Activated CD8-positive, alpha-beta T cell treated with anti-CD3 and anti-CD28 coated beads, Interleukin-2, amount 10 ng/mL, durations not matched to agents 7 days and 5 days (primary cell): ENCODE results near the gene SOX5. TPM values are rescaled to one million over a fixed set of nuclear protein-coding genes. Genes with fewer than 3 reads are reported as not detected.

ENCODE experiments used
- ATAC-seq: fragments of 150-1000 bp; cut with Tn5 transposase; one replicate; pipeline ENCODE4 v1.10.0; 2021; ENCODE audit warnings: moderate library complexity
- CTCF ChIA-PET: fragments of 350-600 bp; sonication (Branson Sonifier 250); formaldehyde crosslinking; loops from one replicate; lab custom pipeline; 2021; ENCODE audit warnings: antibody characterized with exemption; lab: Charles Lee
- POLR2A ChIA-PET: fragments of 350-600 bp; sonication (Branson Sonifier 250); formaldehyde crosslinking; loops from one replicate; lab custom pipeline; 2021; ENCODE audit warnings: antibody characterized with exemption; lab: Charles Lee
- DNase-seq: peaks from one replicate; pipeline ENCODE4 v3.0.0-alpha.2; 2020
- H3K27ac Mint-ChIP-seq: one replicate; pipeline ENCODE4 v1.8.0; 2021; ENCODE audit warnings: mild to moderate bottlenecking, mixed read lengths
- H3K27me3 Mint-ChIP-seq: one replicate; pipeline ENCODE4 v1.8.0; 2021; ENCODE audit warnings: low read depth, mixed read lengths
- H3K36me3 Mint-ChIP-seq: one replicate; pipeline ENCODE4 v1.8.0; 2021; ENCODE audit warnings: low read depth, mixed read lengths
- H3K4me1 Mint-ChIP-seq: one replicate; pipeline ENCODE4 v1.8.0; 2021; ENCODE audit warnings: low read depth, mixed read lengths
- H3K4me3 Mint-ChIP-seq: one replicate; pipeline ENCODE4 v1.8.0; 2021; ENCODE audit warnings: mild to moderate bottlenecking, mixed read lengths
- H3K9me3 Mint-ChIP-seq: one replicate; pipeline ENCODE4 v1.8.0; 2022; ENCODE audit warnings: mixed read lengths; ENCODE audit not compliant: insufficient read depth
- total RNA-seq, 2 experiments: library from RNA; stranded (reverse); gene quantifications; one replicate each; pipeline ENCODE4 v1.2.3, GENCODE V29; 2021

Gene SOX5
- total RNA-seq, 2 experiments from 2014 or later: not detected

DNA sequence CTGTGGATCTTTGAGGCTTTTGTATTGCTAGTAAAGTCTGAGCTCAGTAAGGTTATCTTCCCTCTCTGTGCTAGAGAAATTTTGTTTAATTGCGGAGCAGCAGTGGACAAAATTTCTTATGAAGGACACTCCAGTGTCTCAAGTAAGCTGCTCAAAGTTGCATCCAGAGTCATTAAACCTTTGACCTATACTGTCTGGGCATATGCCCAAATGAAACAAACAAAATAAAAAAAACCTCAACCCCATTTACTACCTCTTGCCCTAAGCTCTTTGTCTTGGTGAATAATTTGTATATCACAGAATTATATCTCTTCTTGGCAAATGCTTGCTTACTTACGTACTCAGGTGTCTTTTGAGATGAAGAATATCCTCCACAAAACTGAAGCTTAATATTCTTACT lies 465.2 kb downstream of the SOX5 start:
- ATAC-seq (no peak), DNase-seq (no peak)
- Mint-ChIP-seq H3K27me3 (no peaks in the 10 kb centered on the region), H3K9me3 (peaks cover 15% of the 10 kb centered on the region), H3K27ac (no peak overlapping the region), H3K36me3 (no peaks in the 10 kb centered on the region), H3K4me1 (no peaks in the 10 kb centered on the region), H3K4me3 (no peak overlapping the region)
- ChIA-PET CTCF (no interaction called here), POLR2A (no interaction called here)

- ChIA-PET POLR2A (no interaction called here), CTCF (no interaction called here)
- Mint-ChIP-seq H3K27ac (no peak overlapping the region), H3K4me1 (no peaks in the 10 kb centered on the region), H3K9me3 (peaks cover 16% of the 10 kb centered on the region), H3K36me3 (no peaks in the 10 kb centered on the region), H3K4me3 (no peak overlapping the region), H3K27me3 (no peaks in the 10 kb centered on the region)
- DNase-seq (no peak), ATAC-seq (no peak)
Observed at GRCh38 chr12:23482571-23482970, 466.9 kb downstream of the SOX5 start.
